Measurements from ENCODE around the gene LYPD6B. TPM values are rescaled to one million over a fixed set of nuclear protein-coding genes. Genes with fewer than 3 reads are reported as not detected.

The LYPD6B gene
- total and polyA plus RNA-seq, 2 experiments from 2014 or later, result 1.7 to 3.6 TPM

DNA sequence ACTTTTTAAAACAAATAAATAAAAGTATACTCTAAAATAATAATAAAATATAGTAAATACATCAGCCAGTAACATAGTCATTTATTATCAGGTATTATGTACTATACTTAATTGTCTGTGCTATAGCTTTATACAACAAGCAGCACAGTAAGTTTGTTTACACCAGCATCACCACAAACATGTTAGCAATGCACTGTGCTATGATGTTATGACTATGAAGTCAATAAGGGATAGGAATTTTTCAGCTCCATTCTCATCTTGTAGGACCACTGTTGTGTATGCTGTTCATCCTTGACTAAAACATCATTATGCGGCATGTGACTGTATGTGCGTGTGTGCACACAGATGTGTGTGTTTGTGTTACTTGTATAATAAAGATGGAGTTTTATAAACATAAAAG, 137.5 kb downstream of the LYPD6B start:
- Histone ChIP-seq H4K20me1 (replicated peaks; ENCODE audit: insufficient read depth) (no peaks in the 10 kb centered on the region), H3K36me3 (ENCODE audit: insufficient read depth) (no peaks in the 10 kb centered on the region), H2AFZ (no peak overlapping the region), H3K4me3 (no peak overlapping the region), H3K4me1 (ENCODE audit: insufficient read depth) (peaks cover 5% of the 10 kb centered on the region; the same call in 1 of the 2 replicates), H3F3A (replicated peaks; ENCODE audit: low read depth) (no peaks in the 10 kb centered on the region), H3K27ac (ENCODE audit: low read depth) (no peak overlapping the region), H3K27me3 (ENCODE audit: insufficient read depth) (no peaks in the 10 kb centered on the region), H3K4me2 (no peak overlapping the region), H3K79me2 (replicated peaks; ENCODE audit: insufficient read depth) (no peaks in the 10 kb centered on the region), H3K9me2 (ENCODE audit: insufficient read depth) (no peaks in the 10 kb centered on the region)
- Mint-ChIP-seq H3K27ac (no peak overlapping the region), H3K4me3 (no peak overlapping the region), H3K4me1 (peaks cover 7% of the 10 kb centered on the region), H3K9me3 (no peaks in the 10 kb centered on the region), H3K36me3 (ENCODE audit: low read depth) (peaks cover 3% of the 10 kb centered on the region; the same call in 2 of the 3 replicates), H3K27me3 (ENCODE audit: insufficient read depth, low read depth, poor library complexity) (no peaks in the 10 kb centered on the region)
- DNase-seq (ENCODE audit: low spot score), result no peak
- TF ChIP-seq POLR2AphosphoS5 (IDR thresholded peaks at IDR 0.05; ENCODE audit: low read depth) (no peak), EZH2 (IDR thresholded peaks at IDR 0.05; ENCODE audit: low read depth, unreplicated experiment) (no peak), EZH2phosphoT487 (IDR thresholded peaks at IDR 0.05; ENCODE audit: unreplicated experiment) (no peak), CREB1 (CRISPR knock-in tag; IDR thresholded peaks at IDR 0.05; ENCODE audit: low read depth) (no peak), ZNF331 (CRISPR knock-in tag; IDR thresholded peaks at IDR 0.05; ENCODE audit: low read depth) (no peak), STAT1 (IDR thresholded peaks at IDR 0.05; ENCODE audit: unreplicated experiment) (no peak)
- ATAC-seq, result no peak

DNA sequence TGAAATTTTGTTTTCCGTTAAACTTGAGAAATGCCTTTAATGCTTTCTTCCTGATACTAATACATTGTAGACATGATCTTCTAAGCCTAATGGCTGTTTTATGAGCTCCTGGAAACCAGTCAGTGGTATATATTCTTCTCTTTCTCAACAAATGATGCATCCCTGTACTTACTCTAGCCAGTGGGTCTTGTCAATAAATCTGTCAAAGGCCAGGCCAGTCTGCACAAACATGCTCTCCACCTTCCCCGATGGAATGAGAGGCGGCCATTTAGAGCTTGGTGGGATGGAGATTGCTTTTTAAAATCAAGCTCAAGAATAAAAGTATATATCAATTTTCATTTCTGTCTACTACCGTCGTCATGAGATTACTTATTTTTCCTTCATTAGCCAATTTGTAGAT, 140.1 kb downstream of the LYPD6B start:
- Histone ChIP-seq H3K4me2 (no peak overlapping the region), H3K27ac (ENCODE audit: low read depth) (no peak overlapping the region), H3K36me3 (ENCODE audit: insufficient read depth) (no peaks in the 10 kb centered on the region), H3K4me3 (no peak overlapping the region), H3K79me2 (replicated peaks; ENCODE audit: insufficient read depth) (no peaks in the 10 kb centered on the region), H3K9me2 (ENCODE audit: insufficient read depth) (no peaks in the 10 kb centered on the region), H2AFZ (no peak overlapping the region), H3K27me3 (ENCODE audit: insufficient read depth) (no peaks in the 10 kb centered on the region), H3F3A (replicated peaks; ENCODE audit: low read depth) (no peaks in the 10 kb centered on the region), H4K20me1 (replicated peaks; ENCODE audit: insufficient read depth) (no peaks in the 10 kb centered on the region), H3K4me1 (ENCODE audit: insufficient read depth) (peaks cover 5% of the 10 kb centered on the region; the same call in 1 of the 2 replicates)
- Mint-ChIP-seq H3K27me3 (ENCODE audit: insufficient read depth, low read depth, poor library complexity) (peaks cover 3% of the 10 kb centered on the region), H3K9me3 (no peaks in the 10 kb centered on the region), H3K4me3 (no peak overlapping the region), H3K4me1 (peaks cover 7% of the 10 kb centered on the region), H3K27ac (no peak overlapping the region), H3K36me3 (ENCODE audit: low read depth) (no peaks in the 10 kb centered on the region)
- ATAC-seq (no peak), DNase-seq (ENCODE audit: low spot score) (no peak)
- TF ChIP-seq EZH2 (IDR thresholded peaks at IDR 0.05; ENCODE audit: low read depth, unreplicated experiment), result no peak
- TF ChIP-seq, protein P1, sequence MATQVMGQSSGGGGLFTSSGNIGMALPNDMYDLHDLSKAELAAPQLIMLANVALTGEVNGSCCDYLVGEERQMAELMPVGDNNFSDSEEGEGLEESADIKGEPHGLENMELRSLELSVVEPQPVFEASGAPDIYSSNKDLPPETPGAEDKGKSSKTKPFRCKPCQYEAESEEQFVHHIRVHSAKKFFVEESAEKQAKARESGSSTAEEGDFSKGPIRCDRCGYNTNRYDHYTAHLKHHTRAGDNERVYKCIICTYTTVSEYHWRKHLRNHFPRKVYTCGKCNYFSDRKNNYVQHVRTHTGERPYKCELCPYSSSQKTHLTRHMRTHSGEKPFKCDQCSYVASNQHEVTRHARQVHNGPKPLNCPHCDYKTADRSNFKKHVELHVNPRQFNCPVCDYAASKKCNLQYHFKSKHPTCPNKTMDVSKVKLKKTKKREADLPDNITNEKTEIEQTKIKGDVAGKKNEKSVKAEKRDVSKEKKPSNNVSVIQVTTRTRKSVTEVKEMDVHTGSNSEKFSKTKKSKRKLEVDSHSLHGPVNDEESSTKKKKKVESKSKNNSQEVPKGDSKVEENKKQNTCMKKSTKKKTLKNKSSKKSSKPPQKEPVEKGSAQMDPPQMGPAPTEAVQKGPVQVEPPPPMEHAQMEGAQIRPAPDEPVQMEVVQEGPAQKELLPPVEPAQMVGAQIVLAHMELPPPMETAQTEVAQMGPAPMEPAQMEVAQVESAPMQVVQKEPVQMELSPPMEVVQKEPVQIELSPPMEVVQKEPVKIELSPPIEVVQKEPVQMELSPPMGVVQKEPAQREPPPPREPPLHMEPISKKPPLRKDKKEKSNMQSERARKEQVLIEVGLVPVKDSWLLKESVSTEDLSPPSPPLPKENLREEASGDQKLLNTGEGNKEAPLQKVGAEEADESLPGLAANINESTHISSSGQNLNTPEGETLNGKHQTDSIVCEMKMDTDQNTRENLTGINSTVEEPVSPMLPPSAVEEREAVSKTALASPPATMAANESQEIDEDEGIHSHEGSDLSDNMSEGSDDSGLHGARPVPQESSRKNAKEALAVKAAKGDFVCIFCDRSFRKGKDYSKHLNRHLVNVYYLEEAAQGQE (IDR thresholded peaks at IDR 0.05; ENCODE audit: unreplicated experiment), result no peak
- no peak for TF ChIP-seq CREB1 (CRISPR knock-in tag; IDR thresholded peaks at IDR 0.05; ENCODE audit: low read depth)
- TF ChIP-seq, protein P2, sequence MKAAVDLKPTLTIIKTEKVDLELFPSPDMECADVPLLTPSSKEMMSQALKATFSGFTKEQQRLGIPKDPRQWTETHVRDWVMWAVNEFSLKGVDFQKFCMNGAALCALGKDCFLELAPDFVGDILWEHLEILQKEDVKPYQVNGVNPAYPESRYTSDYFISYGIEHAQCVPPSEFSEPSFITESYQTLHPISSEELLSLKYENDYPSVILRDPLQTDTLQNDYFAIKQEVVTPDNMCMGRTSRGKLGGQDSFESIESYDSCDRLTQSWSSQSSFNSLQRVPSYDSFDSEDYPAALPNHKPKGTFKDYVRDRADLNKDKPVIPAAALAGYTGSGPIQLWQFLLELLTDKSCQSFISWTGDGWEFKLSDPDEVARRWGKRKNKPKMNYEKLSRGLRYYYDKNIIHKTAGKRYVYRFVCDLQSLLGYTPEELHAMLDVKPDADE (IDR thresholded peaks at IDR 0.05), result no peak
- no peak for TF ChIP-seq ZNF331 (CRISPR knock-in tag; IDR thresholded peaks at IDR 0.05; ENCODE audit: low read depth)
- TF ChIP-seq, protein P3, sequence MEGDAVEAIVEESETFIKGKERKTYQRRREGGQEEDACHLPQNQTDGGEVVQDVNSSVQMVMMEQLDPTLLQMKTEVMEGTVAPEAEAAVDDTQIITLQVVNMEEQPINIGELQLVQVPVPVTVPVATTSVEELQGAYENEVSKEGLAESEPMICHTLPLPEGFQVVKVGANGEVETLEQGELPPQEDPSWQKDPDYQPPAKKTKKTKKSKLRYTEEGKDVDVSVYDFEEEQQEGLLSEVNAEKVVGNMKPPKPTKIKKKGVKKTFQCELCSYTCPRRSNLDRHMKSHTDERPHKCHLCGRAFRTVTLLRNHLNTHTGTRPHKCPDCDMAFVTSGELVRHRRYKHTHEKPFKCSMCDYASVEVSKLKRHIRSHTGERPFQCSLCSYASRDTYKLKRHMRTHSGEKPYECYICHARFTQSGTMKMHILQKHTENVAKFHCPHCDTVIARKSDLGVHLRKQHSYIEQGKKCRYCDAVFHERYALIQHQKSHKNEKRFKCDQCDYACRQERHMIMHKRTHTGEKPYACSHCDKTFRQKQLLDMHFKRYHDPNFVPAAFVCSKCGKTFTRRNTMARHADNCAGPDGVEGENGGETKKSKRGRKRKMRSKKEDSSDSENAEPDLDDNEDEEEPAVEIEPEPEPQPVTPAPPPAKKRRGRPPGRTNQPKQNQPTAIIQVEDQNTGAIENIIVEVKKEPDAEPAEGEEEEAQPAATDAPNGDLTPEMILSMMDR (conservative IDR thresholded peaks at IDR 0.05; ENCODE audit: low read depth in 2 of 2), result no peak
- no peak for TF ChIP-seq JUNB (IDR thresholded peaks at IDR 0.05; ENCODE audit: unreplicated experiment)
- no peak for TF ChIP-seq EZH2phosphoT487 (IDR thresholded peaks at IDR 0.05; ENCODE audit: unreplicated experiment)
- no peak for TF ChIP-seq ZNF114 (CRISPR knock-in tag; IDR thresholded peaks at IDR 0.05)
- no peak for TF ChIP-seq POLR2AphosphoS5 (IDR thresholded peaks at IDR 0.05; ENCODE audit: low read depth)
- no peak for TF ChIP-seq NANOG (IDR thresholded peaks at IDR 0.05; ENCODE audit: borderline replicate concordance)
